Gastrocnemius medialis (tissue), 4 donors: ENCODE results near the gene ENTPD5. TPM values are rescaled to one million over a fixed set of nuclear protein-coding genes. Genes with fewer than 3 reads are reported as not detected.

Experiments
- ATAC-seq, 2 donors: fragments of 150-250 bp; one replicate each; pipeline ENCODE4 v1.9.1; 2016
- DNase-seq, 2 donors: peaks; one replicate each; pipeline ENCODE4 v3.0.0-alpha.2; 2019
- H3K27ac ChIP-seq, 4 donors: fragments of 200-600 bp; sonication (generic); 1 replicate in 1 of 4; 2 replicates in 3 of 4; pipeline ENCODE4 v1.5.1; 2016 to 2018; ENCODE audit warnings: mild to moderate bottlenecking in 2 of 4, moderate library complexity in 1 of 4
- H3K27me3 ChIP-seq, 3 donors: fragments of 200-600 bp; sonication (generic) in 2 of 3; 1 replicate in 1 of 3; 2 replicates in 2 of 3; pipeline versions ENCODE4 v1.5.1 to v1.6.0; 2016 to 2019; ENCODE audit warnings: mild to moderate bottlenecking in 1 of 3, moderate library complexity in 1 of 3
- H3K36me3 ChIP-seq, 2 donors: fragments of 200-600 bp; sonication (generic) in 1 of 2; one replicate each; pipeline ENCODE4 v1.5.1; 2017 to 2018
- H3K4me1 ChIP-seq, 2 donors: fragments of 200-600 bp; sonication (generic) in 1 of 2; one replicate each; pipeline ENCODE4 v1.5.1; 2016 to 2017; ENCODE audit warnings: mild to moderate bottlenecking in 2 of 2
- H3K4me3 ChIP-seq, 4 donors: fragments of 200-600 bp; sonication (generic) in 3 of 4; 1 replicate in 1 of 4; 2 replicates in 3 of 4; pipeline ENCODE4 v1.5.1; 2016 to 2019; ENCODE audit warnings: mild to moderate bottlenecking in 2 of 4
- H3K9me3 ChIP-seq, 3 donors: fragments of 200-600 bp; sonication (generic) in 2 of 3; 1 replicate in 1 of 3; 2 replicates in 2 of 3; pipeline ENCODE4 v1.5.1; 2016 to 2019
- POLR2A ChIP-seq, 2 donors: fragments of 450-650 bp; IDR thresholded peaks; one replicate each; pipeline ENCODE4 v1.6.1; 2017; ENCODE audit warnings: antibody characterized with exemption in 2 of 2, mild to moderate bottlenecking in 2 of 2, moderate library complexity in 2 of 2
- in situ Hi-C, 4 donors: fragments of 200-750 bp; cut with MboI; loops; one replicate each; pipeline versions ENCODE4 v1.15.0 to v1.8.0; 2017; ENCODE audit warnings: low sequenced_read_pairs in 4 of 4
- intact Hi-C: fragments of 100-400 bp; cut with DNase I; formaldehyde crosslinking; loops from one replicate; pipeline ENCODE4 v1.15.1; 2023; ENCODE audit warnings: low total_unique reads
- total RNA-seq, 4 donors: library from RNA; depleted of rRNA; stranded (reverse); fragments of >200 nt; gene quantifications; one replicate each; pipeline versions ENCODE4 v1.1.0 to v1.2.3, GENCODE V29; 2016
- TF ChIP-seq, protein P1 (sequence below), 5 experiments: fragments of 450-650 bp in 3 of 5; fragments of 200-600 bp in 2 of 5; sonication (generic) in 2 of 5; IDR thresholded peaks in 4 of 5; conservative IDR thresholded peaks in 1 of 5; 1 replicate in 4 of 5; 2 replicates in 1 of 5; pipeline ENCODE4 v1.5.1; 2016 to 2019; ENCODE audit warnings: antibody characterized with exemption in 5 of 5, mild to moderate bottlenecking in 3 of 5, moderate library complexity in 3 of 5

Gene ENTPD5
- total RNA-seq, 4 donors from 2014 or later, result 5.4 to 10.2 (median 7.3) TPM

GRCh38 chr14:74022346-74022745, 3.3 kb upstream of the ENTPD5 start:
- Histone ChIP-seq H3K9me3 (no peaks in the 10 kb centered on the region), H3K36me3 (no peaks in the 10 kb centered on the region), H3K4me1 (peaks cover 6 to 12% of the 10 kb centered on the region in 2 donors), H3K27ac (no peak overlapping the region), H3K4me3 (no peak overlapping the region), H3K27me3 (no peaks in the 10 kb centered on the region)
- in situ Hi-C loops, result no loop called here
- DNase-seq, result no peak
- no peak for ATAC-seq
- intact Hi-C loops, result no loop called here
- no peak for TF ChIP-seq POLR2A (IDR thresholded peaks at IDR 0.05)
- TF ChIP-seq, protein P1, sequence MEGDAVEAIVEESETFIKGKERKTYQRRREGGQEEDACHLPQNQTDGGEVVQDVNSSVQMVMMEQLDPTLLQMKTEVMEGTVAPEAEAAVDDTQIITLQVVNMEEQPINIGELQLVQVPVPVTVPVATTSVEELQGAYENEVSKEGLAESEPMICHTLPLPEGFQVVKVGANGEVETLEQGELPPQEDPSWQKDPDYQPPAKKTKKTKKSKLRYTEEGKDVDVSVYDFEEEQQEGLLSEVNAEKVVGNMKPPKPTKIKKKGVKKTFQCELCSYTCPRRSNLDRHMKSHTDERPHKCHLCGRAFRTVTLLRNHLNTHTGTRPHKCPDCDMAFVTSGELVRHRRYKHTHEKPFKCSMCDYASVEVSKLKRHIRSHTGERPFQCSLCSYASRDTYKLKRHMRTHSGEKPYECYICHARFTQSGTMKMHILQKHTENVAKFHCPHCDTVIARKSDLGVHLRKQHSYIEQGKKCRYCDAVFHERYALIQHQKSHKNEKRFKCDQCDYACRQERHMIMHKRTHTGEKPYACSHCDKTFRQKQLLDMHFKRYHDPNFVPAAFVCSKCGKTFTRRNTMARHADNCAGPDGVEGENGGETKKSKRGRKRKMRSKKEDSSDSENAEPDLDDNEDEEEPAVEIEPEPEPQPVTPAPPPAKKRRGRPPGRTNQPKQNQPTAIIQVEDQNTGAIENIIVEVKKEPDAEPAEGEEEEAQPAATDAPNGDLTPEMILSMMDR (IDR thresholded peaks at IDR 0.05 in 4 of 5, conservative IDR thresholded peaks at IDR 0.05 in 1 of 5), result no peak

GRCh38 chr14:74019408-74020137, 485 bp upstream of the ENTPD5 start:
- intact Hi-C loops, result loop anchor here (1.0 to 5.0 kb wide), 7 partner anchors 19 to 561 kb away; partner anchors contain the start of genes ALDH6A1, COQ6, FAM161B and ISCA2
- Histone ChIP-seq H3K27me3 (no peaks in the 10 kb centered on the region), H3K4me3 (peak overlapping the region; percentile 66 to 90 (median 76)), H3K36me3 (no peaks in the 10 kb centered on the region), H3K27ac (peak overlapping the region; percentile 90 to 100 (median 98)), H3K9me3 (no peaks in the 10 kb centered on the region), H3K4me1 (peaks cover 6 to 12% of the 10 kb centered on the region in 2 donors)
- in situ Hi-C loops, result no loop called here
- no peak for TF ChIP-seq POLR2A (IDR thresholded peaks at IDR 0.05)
- TF ChIP-seq, protein P1 (IDR thresholded peaks at IDR 0.05 in 4 of 5, conservative IDR thresholded peaks at IDR 0.05 in 1 of 5), result no peak
- no peak for ATAC-seq
- no peak for DNase-seq

DNA sequence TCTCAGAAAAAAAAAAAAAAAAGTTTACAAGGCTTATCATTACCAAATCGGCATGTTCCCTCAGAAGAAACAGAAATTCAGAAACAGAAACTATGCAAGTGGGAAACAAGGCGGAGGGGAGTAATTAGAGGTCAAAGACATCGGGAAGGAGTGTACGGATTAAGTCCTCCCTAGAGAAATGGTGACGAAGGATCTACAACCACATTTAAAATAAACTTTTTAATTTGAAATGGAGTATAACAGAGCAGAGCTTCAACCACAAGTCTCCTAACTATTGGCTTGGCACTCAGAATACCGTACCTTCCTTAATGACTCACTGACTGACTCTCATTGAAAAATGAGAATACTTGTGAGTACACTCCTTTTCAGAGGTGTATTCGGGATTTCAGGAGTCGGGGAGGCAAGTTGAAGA, 908 bp downstream of the ENTPD5 start:
- in situ Hi-C loops (no loop called here), intact Hi-C loops (loop anchor here (2.0 to 5.0 kb wide), 3 partner anchors 131 to 474 kb away; partner anchors contain the start of genes ISCA2, NPC2 and ZNF410)
- Histone ChIP-seq H3K9me3 (no peaks in the 10 kb centered on the region), H3K27me3 (no peaks in the 10 kb centered on the region), H3K4me3 (peak overlapping the region; percentile 66 to 94 (median 86)), H3K4me1 (peaks cover 6 to 12% of the 10 kb centered on the region in 2 donors), H3K36me3 (no peaks in the 10 kb centered on the region), H3K27ac (peak overlapping the region; percentile 90 to 100 (median 98))
- no peak for TF ChIP-seq POLR2A (IDR thresholded peaks at IDR 0.05)
- TF ChIP-seq, protein P1 (IDR thresholded peaks at IDR 0.05 in 4 of 5, conservative IDR thresholded peaks at IDR 0.05 in 1 of 5), result no peak
- DNase-seq, result no peak
- peak; percentile 31 to 33 for ATAC-seq

DNA sequence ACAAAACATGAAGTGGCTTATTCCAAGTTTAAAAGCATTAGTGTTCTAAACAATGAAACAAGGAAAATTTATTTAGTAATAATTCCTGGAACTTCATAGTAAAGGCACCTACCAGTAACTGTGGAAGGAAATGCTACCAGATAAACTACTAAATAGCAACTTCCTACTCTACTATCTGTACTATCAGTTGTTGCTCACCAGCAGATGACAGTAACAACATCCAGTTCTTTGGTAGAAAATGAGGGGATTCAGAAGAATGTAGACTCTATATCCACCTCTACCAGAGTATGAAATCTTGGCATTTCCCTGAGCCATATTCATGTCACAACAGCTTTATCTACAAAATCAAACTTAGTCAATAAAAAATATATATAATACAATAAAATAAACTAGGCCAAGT, 3.1 kb downstream of the ENTPD5 start:
- Histone ChIP-seq H3K36me3 (peaks cover 0 to 5% of the 10 kb centered on the region in 2 donors), H3K27ac (no peak overlapping the region), H3K27me3 (no peaks in the 10 kb centered on the region), H3K4me1 (peaks cover 6 to 12% of the 10 kb centered on the region in 2 donors), H3K9me3 (no peaks in the 10 kb centered on the region), H3K4me3 (no peak overlapping the region)
- ATAC-seq, result no peak
- no peak for DNase-seq
- in situ Hi-C loops (no loop called here), intact Hi-C loops (loop anchor here (5.0 kb wide), 2 partner anchors 129 to 476 kb away; partner anchors contain the start of genes ISCA2, NPC2 and ZNF410)
- TF ChIP-seq, protein P1 (IDR thresholded peaks at IDR 0.05 in 4 of 5, conservative IDR thresholded peaks at IDR 0.05 in 1 of 5), result no peak
- TF ChIP-seq POLR2A (IDR thresholded peaks at IDR 0.05), result no peak
